GM19468 (cell line): ENCODE results near the gene PPARD.

Experiments
- ATAC-seq: cut with Tn5 transposase; IDR thresholded peaks from one replicate; pipeline ENCODE4 v1.9.1; 2021; ENCODE audit warnings: mild to moderate bottlenecking, moderate library complexity, moderate number of reproducible peaks; ENCODE audit not compliant: unreplicated experiment; ENCODE audit errors: extremely low read depth

PPARD gene

DNA sequence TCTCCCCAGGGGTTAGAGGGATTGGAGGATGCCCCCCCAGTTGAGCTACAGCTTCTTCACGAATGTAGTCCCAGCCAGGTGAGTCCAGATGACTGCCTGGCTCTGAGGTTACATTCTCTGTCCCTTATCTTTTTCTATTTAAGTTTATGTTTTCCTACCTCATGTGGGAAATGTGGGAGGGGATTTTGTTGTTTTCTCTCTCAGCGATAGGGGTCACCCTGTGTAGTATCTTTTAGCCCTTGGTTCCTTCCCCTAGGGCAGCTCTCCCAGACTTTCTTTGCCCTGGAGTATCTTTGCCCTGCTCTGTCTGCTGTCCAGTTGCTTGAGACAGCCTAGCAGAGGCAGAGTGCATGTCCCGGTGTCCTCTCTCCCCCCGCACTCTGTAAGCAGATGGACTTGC is 115.5 kb downstream of the PPARD start:
- no peak for ATAC-seq

DNA sequence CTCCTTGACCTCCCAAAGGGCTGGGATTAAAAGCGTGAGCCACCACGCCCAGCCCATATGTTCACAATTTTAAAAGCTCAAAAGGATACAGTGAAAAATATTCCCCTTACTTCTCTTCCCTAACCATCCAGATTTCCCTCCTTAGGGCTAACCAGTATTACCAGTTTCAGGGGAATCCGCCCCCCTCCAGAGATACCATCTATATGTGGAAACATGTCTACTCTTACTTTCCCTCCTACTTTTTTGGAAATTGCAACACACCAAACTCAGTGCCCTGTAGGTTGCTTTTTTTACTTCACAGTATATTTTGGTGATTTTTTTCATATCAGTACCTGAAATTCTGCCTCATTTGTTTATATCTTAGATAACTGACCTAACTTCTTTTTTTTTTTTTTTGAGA is 118.9 kb downstream of the PPARD start:
- no peak for ATAC-seq

DNA sequence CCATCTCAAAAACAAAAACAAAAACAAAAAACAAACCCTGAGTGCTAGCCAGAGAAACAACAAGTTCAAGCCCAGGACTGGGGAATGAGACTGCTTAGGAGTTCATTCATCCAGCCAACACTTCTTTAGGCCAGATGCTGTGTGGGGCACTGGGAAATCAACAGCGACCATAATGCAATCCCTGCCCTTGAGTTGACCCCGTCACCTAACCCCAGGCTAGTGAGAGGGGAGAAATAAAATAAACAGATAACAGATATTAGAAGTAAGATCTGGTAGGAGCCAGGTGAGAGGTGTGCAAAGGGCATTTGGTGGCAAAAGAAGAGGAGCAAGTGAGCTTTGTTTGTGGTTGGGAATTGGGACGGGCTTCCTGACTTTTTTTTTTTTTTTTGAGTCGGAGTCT is 120.9 kb downstream of the PPARD start:
- ATAC-seq: no peak

DNA sequence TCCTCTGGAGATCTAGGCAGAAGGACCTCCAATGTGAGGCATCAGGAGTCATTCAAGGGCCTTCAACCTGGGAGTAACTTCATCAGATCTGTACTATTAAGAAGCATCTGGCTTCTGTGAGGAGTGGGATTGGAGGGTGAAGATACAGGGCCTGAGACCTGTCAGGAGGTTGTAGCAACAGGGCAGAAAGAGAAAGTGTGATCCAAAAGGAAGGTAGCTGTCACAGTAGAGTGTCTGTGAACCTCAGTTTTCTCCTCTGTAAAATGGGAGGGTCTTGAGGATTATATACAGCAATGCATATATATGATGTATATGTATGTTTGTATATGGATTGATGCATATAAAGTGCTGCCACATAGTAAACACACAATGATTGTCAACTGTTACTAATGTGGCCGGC is 123.3 kb downstream of the PPARD start:
- no peak for ATAC-seq

DNA sequence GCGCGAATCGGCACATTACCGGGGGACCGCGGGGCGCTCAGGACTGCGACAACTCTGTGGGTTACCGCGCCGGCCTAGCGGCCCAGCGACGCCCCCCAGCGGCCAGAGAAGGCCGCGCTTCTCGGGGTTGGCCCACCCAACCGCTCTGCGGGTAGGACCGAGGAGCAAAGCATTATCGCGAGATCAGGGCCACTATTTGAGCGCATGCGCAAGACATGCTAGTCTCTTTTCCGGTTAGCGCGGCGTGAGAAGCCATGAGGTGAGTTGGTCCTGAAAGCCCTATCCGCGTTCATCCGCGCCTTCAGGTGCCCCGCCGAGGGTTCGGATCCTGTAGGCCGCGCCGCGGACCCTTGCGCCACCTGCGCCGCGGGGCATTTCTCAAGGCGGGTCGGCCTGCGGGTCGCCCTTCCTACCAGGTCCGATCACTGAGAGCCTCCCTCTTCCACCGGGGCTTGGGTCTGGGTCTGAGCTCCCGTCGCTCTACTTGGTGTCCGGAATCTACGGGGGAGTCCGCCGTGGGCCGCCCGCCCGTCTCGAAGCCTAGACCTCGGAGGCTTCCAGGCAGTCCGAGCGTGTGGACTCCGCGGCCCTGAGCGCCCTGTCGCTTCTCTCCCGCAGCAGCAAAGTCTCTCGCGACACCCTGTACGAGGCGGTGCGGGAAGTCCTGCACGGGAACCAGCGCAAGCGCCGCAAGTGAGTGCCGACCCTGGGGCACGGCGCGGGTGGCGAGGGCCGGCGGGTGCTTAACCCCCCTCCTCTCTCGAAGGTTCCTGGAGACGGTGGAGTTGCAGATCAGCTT is 126.0 kb downstream of the PPARD start, which contains the start of gene RPL10A:
TSS of gene RPL10A (plus strand) at position 221 of the 799 bp plus-strand sequence. CDS start at position 255, 34 bp downstream.
- ATAC-seq: peak; percentile 64

DNA sequence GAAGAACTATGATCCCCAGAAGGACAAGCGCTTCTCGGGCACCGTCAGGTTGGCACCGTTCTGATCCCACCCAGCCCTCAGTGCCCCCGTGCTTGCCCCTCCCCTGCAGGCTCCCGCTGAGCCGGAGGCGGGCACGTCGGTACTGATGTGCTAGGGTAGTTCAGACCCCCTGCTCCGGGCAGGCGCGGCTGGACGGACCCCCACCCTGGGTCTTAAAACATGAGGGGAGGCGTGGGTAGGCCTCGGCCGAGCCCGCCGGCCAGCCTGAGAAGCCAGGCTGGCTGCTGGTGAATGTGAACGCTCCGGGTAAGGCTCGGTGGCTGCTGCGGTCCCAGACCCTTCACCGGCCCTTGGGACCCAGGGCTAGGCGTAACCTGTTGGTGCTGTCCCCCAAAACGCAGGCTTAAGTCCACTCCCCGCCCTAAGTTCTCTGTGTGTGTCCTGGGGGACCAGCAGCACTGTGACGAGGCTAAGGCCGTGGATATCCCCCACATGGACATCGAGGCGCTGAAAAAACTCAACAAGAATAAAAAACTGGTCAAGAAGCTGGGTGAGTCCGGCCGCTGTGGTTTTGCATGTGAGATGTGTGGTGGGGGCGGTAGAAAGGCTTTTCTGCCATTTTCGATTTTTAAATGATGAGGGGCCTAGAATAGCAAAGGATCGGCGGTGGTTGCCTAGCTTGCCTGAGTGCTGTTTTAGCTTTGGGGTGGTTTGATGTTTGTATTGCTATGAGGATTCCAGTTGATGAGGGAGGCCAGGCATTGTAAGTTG is 126.8 kb downstream of the PPARD start:
- ATAC-seq: no peak

DNA sequence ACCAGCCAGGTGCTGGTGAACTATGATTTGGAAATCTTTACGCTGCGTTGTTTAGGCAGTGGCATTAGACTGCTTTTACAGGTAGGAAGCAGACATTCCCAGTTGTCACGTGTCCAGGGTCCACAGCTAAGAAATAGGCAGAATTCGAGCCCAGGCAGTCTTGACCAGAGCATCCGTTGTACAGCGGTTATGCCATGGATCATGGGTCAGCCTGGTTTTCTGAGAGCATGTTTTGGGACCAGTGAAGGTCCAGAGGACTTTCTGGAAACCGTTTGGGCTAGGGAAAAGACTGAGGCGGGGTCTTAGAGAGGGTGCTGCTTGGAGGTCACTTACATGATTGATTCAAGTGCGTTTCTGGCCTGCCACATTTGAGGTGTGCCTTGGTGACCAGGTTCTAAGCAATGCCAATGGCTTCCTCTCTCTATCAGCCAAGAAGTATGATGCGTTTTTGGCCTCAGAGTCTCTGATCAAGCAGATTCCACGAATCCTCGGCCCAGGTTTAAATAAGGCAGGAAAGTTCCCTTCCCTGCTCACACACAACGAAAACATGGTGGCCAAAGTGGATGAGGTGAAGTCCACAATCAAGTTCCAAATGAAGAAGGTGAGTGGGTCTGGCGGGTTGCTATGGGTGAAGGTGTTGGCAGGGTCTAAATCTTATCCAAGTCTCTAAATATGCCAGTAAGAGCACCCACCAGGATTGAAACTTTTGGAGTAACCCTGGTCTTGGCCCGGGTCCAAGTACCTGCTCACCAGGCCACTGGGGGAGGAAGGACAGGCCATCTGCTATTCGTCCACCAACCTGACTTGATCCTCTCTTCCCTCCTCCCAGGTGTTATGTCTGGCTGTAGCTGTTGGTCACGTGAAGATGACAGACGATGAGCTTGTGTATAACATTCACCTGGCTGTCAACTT is 127.6 kb downstream of the PPARD start:
- ATAC-seq: no peak

DNA sequence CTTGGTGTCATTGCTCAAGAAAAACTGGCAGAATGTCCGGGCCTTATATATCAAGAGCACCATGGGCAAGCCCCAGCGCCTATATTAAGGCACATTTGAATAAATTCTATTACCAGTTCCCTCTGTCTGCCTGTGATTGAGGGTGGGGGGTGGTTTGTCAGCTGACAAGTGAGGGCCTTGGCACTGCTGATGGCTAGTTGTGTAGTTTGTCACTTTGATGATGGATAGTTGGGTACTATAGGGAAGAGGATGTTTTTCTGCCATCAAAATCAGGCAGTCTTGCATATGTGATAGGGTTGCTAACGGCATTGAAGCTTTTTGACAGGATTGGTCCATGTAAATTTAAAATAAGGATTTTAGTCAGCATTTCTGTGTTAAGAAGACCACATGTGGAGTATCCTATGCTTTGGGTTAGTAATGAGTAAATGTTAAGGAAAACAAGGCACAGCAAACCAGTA is 128.3 kb downstream of the PPARD start:
- ATAC-seq: no peak

DNA sequence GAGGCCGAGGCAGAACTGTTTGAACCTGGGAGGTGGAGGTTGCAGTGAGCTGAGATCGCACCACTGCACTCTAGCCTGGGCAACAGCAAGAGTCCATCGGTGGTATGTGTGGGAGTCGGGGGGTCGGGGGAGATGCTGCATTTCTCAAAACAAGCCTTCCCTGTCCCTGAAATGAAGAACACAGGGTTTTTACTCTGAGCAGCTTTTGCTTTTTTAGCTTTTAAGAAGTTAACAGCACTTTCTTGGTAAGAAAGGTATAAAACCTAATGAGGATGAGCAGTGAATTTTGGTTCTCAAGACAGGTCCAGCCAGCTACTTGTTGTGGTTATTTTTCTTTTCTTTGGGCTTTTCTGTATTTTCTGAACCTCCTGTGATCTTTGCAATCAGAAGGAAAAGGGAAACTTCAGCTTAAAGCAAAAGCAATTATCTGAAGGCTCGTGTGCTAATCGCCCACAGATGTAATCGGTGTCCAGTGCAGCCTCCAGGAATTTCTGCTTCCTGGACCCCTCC is 129.5 kb downstream of the PPARD start:
- ATAC-seq: no peak

DNA sequence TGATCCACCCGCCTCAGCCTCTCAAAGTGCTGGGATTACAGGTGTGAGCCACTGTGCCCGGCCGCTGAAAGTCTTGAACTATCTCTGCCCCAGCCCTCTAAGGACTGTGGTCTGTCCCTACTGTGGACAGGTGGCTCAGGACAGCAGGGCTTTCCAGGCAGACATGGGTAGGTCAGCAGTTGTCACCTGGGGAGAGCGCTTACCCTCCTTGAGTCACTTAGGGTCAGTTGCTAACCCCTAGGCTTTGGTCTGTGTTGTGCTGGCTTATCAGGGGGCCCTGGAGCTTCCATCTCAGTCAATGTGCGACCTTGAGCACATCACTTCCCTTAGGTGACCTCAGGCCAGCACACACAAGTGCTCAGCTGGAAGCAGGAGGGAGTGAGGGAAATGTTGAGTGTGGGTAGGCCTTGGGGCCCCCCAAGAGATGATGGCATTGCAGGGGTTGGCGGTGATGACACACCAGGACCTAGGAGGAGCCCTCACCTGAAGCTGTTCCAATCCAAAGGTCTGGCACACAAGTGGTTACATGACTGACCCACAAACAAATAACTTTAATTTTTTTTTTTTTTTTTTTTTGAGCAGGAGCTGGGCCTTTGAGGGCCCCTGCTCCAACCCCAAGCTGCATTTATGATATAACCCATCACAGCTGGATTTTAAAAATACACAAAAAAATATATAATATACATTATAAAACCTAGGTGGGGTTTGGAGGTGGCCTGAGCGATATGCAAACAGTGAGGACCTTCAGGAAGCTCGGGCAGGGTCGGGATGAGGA is 130.9 kb downstream of the PPARD start:
- no peak for ATAC-seq

DNA sequence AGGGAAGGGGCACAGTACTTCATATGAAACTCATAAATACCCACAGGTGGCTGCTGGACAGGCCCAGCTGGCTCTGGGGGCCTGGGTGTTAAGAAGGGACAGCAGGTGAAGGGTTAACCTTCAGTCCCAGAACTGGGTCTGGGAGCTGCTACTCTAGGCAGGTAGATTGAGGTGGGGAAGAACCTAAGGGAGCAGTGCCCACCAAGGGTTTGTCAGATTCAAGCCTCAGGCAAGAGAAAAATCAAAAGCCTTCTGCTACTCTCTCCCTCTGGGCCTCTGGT is 131.4 kb downstream of the PPARD start:
- ATAC-seq: no peak

DNA sequence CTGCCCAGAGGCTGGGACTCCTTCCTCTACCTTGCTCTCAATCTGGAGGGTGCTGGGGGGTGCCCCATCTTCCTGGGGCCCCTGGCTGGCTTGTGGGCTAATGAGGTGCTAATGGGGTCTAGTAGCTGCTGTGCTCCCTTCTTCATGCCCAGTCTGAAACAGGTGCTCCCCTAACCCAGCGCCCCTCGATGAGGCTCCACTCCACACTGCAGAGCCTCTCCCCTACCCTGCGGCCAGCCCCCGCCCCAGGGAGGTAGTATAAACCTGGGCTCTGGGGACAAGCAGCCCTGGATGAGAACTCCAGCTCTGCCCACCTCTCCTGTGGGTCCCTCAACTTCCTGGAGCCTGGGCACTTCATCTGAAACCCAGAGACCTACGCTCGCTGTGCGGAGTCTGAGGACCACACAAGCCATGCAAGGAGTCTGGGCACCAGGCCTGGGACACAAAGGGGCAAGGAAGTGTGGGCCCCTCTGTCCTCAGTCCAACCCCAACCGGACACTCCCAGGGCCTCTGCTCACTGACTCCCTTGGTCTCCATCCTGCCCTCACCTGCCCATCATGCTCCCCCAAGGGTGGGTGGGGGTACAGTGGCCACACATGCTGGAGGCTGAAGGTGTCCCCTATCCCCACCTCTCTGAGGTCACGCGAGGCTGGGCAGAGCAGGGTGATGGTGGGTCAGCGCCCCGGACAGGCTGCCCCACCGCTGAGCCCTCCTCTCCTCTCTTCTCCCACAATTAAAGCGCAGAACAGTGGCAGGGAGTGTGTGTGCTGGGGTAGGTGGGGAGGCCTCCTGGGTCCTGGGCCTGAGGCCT is 132.0 kb downstream of the PPARD start:
- no peak for ATAC-seq

DNA sequence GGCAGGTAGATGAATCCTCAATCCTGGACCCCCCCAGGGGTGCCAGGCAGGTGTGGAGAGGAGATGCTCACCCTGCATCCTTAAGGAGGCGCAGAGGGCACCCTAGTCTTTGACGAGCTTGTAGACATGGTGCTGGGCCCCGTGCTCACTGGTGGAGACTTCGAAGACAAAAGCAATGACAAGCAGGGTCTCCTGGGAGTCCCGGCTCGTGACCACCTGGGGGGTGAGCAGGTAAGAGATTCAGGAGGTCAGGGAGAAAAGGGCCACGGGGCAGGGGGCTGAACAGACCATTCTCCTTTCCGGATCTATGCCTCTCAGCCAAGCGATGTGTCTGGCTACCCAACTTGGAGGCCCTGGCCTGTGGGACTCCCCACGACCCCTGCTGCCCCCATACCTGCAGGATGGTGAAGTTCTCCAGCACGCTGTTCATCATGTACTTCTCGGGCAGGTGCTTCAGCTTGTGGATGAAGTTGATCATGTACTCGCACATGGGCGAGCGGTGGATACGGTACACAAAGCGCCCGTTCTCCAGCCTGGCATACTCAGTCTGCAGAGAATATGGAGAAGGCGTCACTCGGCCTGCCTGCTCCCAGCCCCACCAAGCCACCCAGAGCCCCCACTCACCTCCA is 132.7 kb downstream of the PPARD start:
- no peak for ATAC-seq

DNA sequence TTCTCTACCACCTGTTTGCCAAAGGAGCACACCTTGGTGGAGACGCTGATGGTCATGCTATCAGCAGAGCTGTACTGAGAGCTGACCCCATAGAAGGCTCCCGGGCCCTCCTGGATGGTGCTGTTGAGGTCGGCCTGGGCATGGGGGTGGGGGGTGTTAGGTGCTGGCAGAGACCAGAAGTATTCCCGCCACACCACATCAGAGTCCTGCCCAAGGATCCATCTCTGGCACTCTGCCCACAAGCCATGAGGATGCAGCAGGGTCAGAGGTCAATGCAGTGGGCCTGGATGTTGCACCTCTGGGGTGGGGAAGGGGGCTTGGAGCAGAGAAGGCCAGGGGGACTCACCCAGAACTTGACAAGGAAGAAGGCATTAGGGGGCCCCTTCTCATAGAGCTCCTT is 133.2 kb downstream of the PPARD start:
- no peak for ATAC-seq

DNA sequence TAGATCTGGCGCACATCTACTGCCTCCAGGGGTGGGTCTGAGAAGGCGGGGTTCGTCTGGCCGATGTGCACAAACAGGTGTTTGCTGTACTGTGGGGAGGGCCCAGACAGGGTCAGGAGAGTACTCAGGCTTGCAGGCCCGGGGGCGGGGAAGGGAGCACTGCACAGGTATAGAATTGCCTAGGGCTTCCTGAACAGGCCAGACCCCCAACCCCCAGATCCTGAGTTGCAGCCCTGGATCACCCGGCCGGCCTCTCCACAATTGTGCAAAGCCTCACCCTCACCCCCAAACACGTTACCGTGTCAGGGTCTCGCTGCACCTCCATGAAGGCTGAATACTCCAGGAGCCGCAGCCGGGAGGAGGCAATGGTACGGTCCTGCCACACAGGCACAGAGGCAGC is 133.6 kb downstream of the PPARD start:
- no peak for ATAC-seq

DNA sequence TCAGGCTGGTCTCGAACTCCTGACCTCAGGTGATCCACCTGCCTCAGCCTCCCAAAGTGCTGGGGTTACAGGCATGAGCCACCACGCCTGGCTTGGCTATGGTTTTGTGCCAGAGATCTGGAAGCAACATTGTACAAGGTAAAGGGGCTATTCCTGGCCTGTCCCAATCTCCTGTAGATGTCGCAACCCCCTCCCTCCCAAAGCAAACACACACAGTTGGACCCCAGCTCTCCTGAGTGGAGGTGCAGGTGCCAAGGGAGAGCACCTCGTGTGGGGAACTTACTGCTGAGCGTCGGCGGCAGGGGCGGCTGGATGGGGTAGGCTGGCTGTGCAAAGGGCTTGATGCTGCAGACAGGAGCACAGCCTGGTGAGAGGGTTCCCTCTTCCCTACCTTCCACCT is 134.7 kb downstream of the PPARD start:
- ATAC-seq: no peak
